NCI-H2227 (cell line): ENCODE results near the gene CTNNBL1.

ENCODE experiments used
- DNase-seq: peaks from one replicate; lab custom pipeline; 2025; ENCODE audit not compliant: unreplicated experiment; lab: John Stamatoyannopoulos, UW

Gene CTNNBL1

GRCh38 chr20:37913567-37914366 is 219.9 kb downstream of the CTNNBL1 start:
- peak; percentile 29 for DNase-seq

GRCh38 chr20:37914367-37914671 is 220.5 kb downstream of the CTNNBL1 start:
- DNase-seq: no peak

GRCh38 chr20:37914672-37915433 is 221.0 kb downstream of the CTNNBL1 start:
- peak; percentile 90 for DNase-seq

GRCh38 chr20:37915434-37915787 is 221.6 kb downstream of the CTNNBL1 start:
- DNase-seq: no peak

GRCh38 chr20:37915800-37916570 is 222.2 kb downstream of the CTNNBL1 start:
- peak; percentile 66 for DNase-seq

GRCh38 chr20:37917461-37917860 is 223.6 kb downstream of the CTNNBL1 start:
- no peak for DNase-seq

GRCh38 chr20:37918035-37918434 is 224.2 kb downstream of the CTNNBL1 start:
- DNase-seq: no peak

GRCh38 chr20:37919389-37920040 is 225.7 kb downstream of the CTNNBL1 start:
- DNase-seq: peak; percentile 61

- DNase-seq: peak; percentile 21
Observed at GRCh38 chr20:37920270-37920669, 226.4 kb downstream of the CTNNBL1 start.

GRCh38 chr20:37920679-37921322 is 227.0 kb downstream of the CTNNBL1 start:
- DNase-seq: no peak

- DNase-seq: no peak
Observed at GRCh38 chr20:37921341-37921929, 227.6 kb downstream of the CTNNBL1 start.
